BJ (cell line): ENCODE results near the gene TMEM88. TPM values are rescaled to one million over a fixed set of nuclear protein-coding genes. Genes with fewer than 3 reads are reported as not detected.

ENCODE experiments used
- CTCF ChIA-PET: fragments of 350-600 bp; formaldehyde crosslinking; extraction: SDS; loops from one replicate; lab custom pipeline; 2021; ENCODE audit warnings: antibody characterized with exemption, inconsistent platforms; lab: Yijun Ruan, JAX
- POLR2A ChIA-PET: fragments of 300-600 bp; sonication (Branson Sonifier 250); formaldehyde crosslinking; extraction: SDS; loops from one replicate; lab custom pipeline; 2021; ENCODE audit warnings: antibody characterized with exemption; lab: Charles Lee
- DNase-seq: peaks from one replicate; pipeline ENCODE4 v3.0.0-alpha.2; 2011; ENCODE audit warnings: low read depth
- H3K27me3 ChIP-seq: 2 replicates; pipeline ENCODE4 v1.6.0; 2011; ENCODE audit warnings: low read length; ENCODE audit not compliant: control insufficient read depth, insufficient read depth
- H3K36me3 ChIP-seq: 2 replicates; pipeline ENCODE4 v1.5.1; 2011; ENCODE audit warnings: low read length; ENCODE audit not compliant: control insufficient read depth, insufficient read depth
- H3K4me3 ChIP-seq: 2 replicates; pipeline ENCODE4 v1.5.1; 2011; ENCODE audit warnings: low read depth, mild to moderate bottlenecking, control low read depth, low read length
- polyA plus RNA-seq: library from polyadenylated mRNA; depleted of rRNA; stranded (reverse); fragments of >200 nt; gene quantifications from 2 replicates; pipeline ENCODE4 v1.2.3, GENCODE V29; 2011
- TF ChIP-seq, protein P1 (sequence below): IDR thresholded peaks from 2 replicates; pipeline ENCODE4 v1.5.1; 2011; ENCODE audit warnings: low read depth, mild to moderate bottlenecking, control low read depth, inconsistent platforms, low read length, moderate library complexity; ENCODE audit not compliant: insufficient read depth

The TMEM88 gene
- polyA plus RNA-seq, 1 experiment: 0.29 TPM

DNA sequence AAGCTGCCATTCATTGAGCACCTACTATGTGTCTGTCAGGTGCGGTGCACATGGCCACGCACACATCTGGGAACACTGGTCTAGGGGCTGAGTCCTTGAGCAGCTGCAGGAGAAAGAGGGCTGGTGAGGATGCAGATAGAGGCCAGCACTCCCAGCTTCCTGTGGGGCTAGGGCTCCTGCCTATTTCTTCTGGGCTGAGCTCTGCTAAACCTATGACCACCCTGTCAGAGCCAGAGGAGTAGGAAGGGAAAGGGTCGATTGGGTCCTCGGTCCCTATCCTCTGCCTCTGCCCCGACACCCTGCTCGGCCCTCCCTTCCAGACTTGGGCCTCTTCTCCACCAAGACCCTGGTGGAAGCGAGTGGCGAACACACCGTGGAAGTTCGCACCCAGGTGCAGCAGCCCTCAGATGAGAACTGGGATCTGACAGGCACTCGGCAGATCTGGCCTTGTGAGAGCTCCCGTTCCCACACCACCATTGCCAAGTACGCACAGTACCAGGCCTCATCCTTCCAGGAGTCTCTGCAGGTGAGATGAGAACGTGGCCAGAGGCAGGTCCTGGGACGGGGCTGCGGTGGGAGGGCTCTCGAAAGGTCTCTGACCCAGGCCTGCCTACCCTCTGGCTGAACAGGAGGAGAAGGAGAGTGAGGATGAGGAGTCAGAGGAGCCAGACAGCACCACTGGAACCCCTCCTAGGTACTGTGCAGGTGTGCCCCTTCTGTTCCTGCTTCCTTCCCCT, 4.0 kb upstream of the TMEM88 start:
- POLR2A ChIA-PET: no interaction called here
- H3K36me3 ChIP-seq: peaks cover 50% of the 10 kb centered on the region
- no peak overlapping the region for H3K4me3 ChIP-seq
- H3K27me3 ChIP-seq: no peaks in the 10 kb centered on the region
- TF ChIP-seq, protein P1, sequence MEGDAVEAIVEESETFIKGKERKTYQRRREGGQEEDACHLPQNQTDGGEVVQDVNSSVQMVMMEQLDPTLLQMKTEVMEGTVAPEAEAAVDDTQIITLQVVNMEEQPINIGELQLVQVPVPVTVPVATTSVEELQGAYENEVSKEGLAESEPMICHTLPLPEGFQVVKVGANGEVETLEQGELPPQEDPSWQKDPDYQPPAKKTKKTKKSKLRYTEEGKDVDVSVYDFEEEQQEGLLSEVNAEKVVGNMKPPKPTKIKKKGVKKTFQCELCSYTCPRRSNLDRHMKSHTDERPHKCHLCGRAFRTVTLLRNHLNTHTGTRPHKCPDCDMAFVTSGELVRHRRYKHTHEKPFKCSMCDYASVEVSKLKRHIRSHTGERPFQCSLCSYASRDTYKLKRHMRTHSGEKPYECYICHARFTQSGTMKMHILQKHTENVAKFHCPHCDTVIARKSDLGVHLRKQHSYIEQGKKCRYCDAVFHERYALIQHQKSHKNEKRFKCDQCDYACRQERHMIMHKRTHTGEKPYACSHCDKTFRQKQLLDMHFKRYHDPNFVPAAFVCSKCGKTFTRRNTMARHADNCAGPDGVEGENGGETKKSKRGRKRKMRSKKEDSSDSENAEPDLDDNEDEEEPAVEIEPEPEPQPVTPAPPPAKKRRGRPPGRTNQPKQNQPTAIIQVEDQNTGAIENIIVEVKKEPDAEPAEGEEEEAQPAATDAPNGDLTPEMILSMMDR: no peak
- DNase-seq: no peak
- CTCF ChIA-PET: interaction anchor here (0.6 to 2.4 kb wide), 13 partner anchors 13 to 301 kb away, joined by 3 to 26 read pairs (median 5); partner anchors contain the start of genes KDM6B and PER1

DNA sequence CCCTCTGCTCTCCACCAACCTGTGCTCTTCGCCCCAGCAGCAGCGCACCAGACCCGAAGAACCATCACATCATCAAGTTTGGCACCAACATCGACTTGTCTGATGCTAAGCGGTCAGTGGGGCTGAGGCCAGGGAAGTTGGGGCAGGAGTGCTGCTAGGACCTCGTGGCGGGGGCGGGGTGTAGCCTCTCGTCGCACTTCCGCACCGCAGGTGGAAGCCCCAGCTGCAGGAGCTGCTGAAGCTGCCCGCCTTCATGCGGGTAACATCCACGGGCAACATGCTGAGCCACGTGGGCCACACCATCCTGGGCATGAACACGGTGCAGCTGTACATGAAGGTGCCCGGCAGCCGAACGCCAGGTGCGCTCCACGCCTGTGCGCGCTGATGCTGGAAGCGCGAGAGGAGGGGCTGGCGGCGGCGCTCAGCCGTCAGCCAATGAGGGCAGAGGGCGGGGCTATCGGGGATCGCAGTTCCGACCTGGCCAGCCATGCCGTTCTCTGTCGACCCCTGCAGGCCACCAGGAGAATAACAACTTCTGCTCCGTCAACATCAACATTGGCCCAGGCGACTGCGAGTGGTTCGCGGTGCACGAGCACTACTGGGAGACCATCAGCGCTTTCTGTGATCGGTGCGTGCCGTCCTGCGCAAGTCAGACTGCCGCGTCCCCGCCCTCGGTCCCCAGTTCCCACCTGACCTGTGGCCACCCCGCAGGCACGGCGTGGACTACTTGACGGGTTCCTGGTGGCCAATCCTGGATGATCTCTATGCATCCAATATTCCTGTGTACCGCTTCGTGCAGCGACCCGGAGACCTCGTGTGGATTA, 3.2 kb upstream of the TMEM88 start:
- TF ChIP-seq, protein P1: peak; percentile 96
- POLR2A ChIA-PET: no interaction called here
- H3K36me3 ChIP-seq: peaks cover 50% of the 10 kb centered on the region
- H3K27me3 ChIP-seq: no peaks in the 10 kb centered on the region
- CTCF ChIA-PET: interaction anchor here (0.6 to 2.4 kb wide), 10 partner anchors 14 to 300 kb away, joined by 3 to 26 read pairs (median 6); partner anchors contain the start of genes KDM6B and PER1
- no peak overlapping the region for H3K4me3 ChIP-seq
- DNase-seq: no peak

DNA sequence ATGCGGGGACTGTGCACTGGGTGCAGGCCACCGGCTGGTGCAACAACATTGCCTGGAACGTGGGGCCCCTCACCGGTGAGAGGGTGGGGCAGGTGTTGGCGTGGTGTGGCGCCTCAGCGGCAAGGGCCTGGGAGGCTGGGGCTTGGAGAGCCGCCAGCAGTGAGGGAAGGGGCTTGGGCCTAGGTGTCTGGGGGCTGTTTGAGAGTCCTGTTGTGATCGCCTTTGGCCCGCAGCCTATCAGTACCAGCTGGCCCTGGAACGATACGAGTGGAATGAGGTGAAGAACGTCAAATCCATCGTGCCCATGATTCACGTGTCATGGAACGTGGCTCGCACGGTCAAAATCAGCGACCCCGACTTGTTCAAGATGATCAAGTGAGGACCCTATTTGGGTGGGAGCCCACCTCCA, 2.6 kb upstream of the TMEM88 start:
- TF ChIP-seq, protein P1: no peak
- H3K4me3 ChIP-seq: no peak overlapping the region
- no peak for DNase-seq
- H3K27me3 ChIP-seq: no peaks in the 10 kb centered on the region
- ChIA-PET CTCF (interaction anchor here (1.4 kb wide), 1 partner anchor 18 kb away, joined by 5 read pairs; no protein-coding TSS in a partner anchor), POLR2A (no interaction called here)
- H3K36me3 ChIP-seq: peaks cover 46% of the 10 kb centered on the region

DNA sequence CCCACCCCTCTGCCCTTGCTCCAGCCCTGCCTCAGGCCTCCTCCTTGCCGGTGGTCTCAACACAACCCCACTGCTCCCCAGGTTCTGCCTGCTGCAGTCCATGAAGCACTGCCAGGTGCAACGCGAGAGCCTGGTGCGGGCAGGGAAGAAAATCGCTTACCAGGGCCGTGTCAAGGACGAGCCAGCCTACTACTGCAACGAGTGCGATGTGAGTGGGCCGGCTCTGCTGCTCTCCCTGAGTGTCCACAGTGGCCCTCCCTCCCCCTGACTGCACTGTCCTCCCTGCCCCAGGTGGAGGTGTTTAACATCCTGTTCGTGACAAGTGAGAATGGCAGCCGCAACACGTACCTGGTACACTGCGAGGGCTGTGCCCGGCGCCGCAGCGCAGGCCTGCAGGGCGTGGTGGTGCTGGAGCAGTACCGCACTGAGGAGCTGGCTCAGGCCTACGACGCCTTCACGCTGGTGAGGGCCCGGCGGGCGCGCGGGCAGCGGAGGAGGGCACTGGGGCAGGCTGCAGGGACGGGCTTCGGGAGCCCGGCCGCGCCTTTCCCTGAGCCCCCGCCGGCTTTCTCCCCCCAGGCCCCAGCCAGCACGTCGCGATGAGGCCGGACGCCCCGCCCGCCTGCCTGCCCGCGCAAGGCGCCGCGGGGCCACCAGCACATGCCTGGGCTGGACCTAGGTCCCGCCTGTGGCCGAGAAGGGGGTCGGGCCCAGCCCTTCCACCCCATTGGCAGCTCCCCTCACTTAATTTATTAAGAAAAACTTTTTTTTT, 1.8 kb upstream of the TMEM88 start:
- TF ChIP-seq, protein P1: no peak
- DNase-seq: no peak
- no peak overlapping the region for H3K4me3 ChIP-seq
- peaks cover 41% of the 10 kb centered on the region for H3K36me3 ChIP-seq
- ChIA-PET CTCF (no interaction called here), POLR2A (no interaction called here)
- no peaks in the 10 kb centered on the region for H3K27me3 ChIP-seq
